Posterior vena cava (tissue), 2 donors: ENCODE results near the gene ZXDA. TPM values are rescaled to one million over a fixed set of nuclear protein-coding genes. Genes with fewer than 3 reads are reported as not detected.
"Not testable (repeated sequence)": the region's sequence is repeated elsewhere in the genome, so short reads cannot be mapped to it uniquely, and the experiment has no call there.

Experiments
- DNase-seq: peaks from one replicate; pipeline ENCODE4 v3.0.0-alpha.2; 2020; ENCODE audit warnings: low spot score
- intact Hi-C, 2 donors: fragments of 100-400 bp; cut with DNase I; formaldehyde crosslinking; loops; one replicate each; pipeline versions ENCODE4 v1.14.1 to v1.14.2; 2022 to 2023
- long read RNA-seq, 2 donors: library from polyadenylated mRNA; unstranded; transcript quantifications; one replicate each; pipeline ENCODE4 v2.0.0, GENCODE V29; 2020 to 2021
- total RNA-seq, 2 donors: library from RNA; stranded (reverse); fragmentation: NEBNext Ultra II Directional; extraction: Animal tissue kit (Norgen Biotek cat#: 25700); gene quantifications; one replicate each; pipeline ENCODE4 v1.2.1, GENCODE V29; 2021
- donor health status: DM: yes; HTN: yes; CAD: no.
- donor health status: DM: yes; HTN: yes; CAD: no.

Gene ZXDA
- 1 to 10 TPM; 5.0 to 5.7 TPM for total RNA-seq
- long read RNA-seq, donor 1, full-length matches to known transcripts, result 1 of 2 reads
- long read RNA-seq, donor 1, partial matches to known transcripts, result 0 of 2 reads
- long read RNA-seq, donor 1, other reads (novel, unspliced or antisense), result 1 of 2 reads
- long read RNA-seq, donor 2, result 0 reads

- not testable (repeated sequence) for DNase-seq
- intact Hi-C loops, result loop anchor here in 1 of 2 donors (10.0 kb wide), 1 partner anchor 86 kb away; no protein-coding TSS in a partner anchor
These were observed at the start of gene ZXDA for GRCh38 chrX:57910287-57910912. ZXDA (minus strand) TSS chrX:57910458; CDS start chrX:57910420, 38 bp downstream.

- intact Hi-C loops, result no loop called here
- DNase-seq, result no peak
These were observed 42.0 kb upstream of the ZXDA start for GRCh38 chrX:57952320-57952678.

GRCh38 chrX:57951666-57952319 lies 41.5 kb upstream of the ZXDA start:
- peak; percentile 80 for DNase-seq
- intact Hi-C loops, result no loop called here

- DNase-seq, result no peak
These were observed 23.1 kb upstream of the ZXDA start for GRCh38 chrX:57933321-57933720.

GRCh38 chrX:57932266-57932665 lies 22.0 kb upstream of the ZXDA start:
- intact Hi-C loops, result no loop called here
- DNase-seq, result no peak

More at GRCh38 chrX:57933321-57933720, 23.1 kb upstream of the ZXDA start:
- intact Hi-C loops, result no loop called here

- DNase-seq, result no peak
- intact Hi-C loops, result no loop called here
These were observed 19.8 kb upstream of the ZXDA start for GRCh38 chrX:57930051-57930450.

- no peak for DNase-seq
- intact Hi-C loops, result no loop called here
These were observed 19.1 kb upstream of the ZXDA start for GRCh38 chrX:57929373-57929772.

GRCh38 chrX:57925806-57926205 lies 15.5 kb upstream of the ZXDA start:
- intact Hi-C loops, result no loop called here
- DNase-seq, result no peak

- intact Hi-C loops, result loop anchor here in 1 of 2 donors (10.0 kb wide), 1 partner anchor 94 kb away; no protein-coding TSS in a partner anchor
These were observed 8.6 kb upstream of the ZXDA start for GRCh38 chrX:57918750-57919436.

GRCh38 chrX:57915680-57916079 lies 5.4 kb upstream of the ZXDA start:
- DNase-seq, result no peak
- intact Hi-C loops, result loop anchor here in 1 of 2 donors (10.0 kb wide), 1 partner anchor 91 kb away; no protein-coding TSS in a partner anchor

More at GRCh38 chrX:57918750-57919436, 8.6 kb upstream of the ZXDA start:
- no peak for DNase-seq

GRCh38 chrX:57909595-57910286 lies 517 bp downstream of the ZXDA start:
- intact Hi-C loops, result loop anchor here in 1 of 2 donors (10.0 kb wide), 2 partner anchors 85 to 315 kb away; partner anchors contain the start of gene ZXDB
- peak; percentile 79 for DNase-seq

GRCh38 chrX:57908972-57909594 lies 1.2 kb downstream of the ZXDA start:
- intact Hi-C loops, result loop anchor here in 1 of 2 donors (10.0 kb wide), 1 partner anchor 314 kb away; the partner anchor contains the start of gene ZXDB
- DNase-seq, result not testable (repeated sequence)

- intact Hi-C loops, result loop anchor here in 1 of 2 donors (10.0 kb wide), 1 partner anchor 312 kb away; the partner anchor contains the start of gene ZXDB
- no peak for DNase-seq
These were observed 3.5 kb downstream of the ZXDA start for GRCh38 chrX:57906790-57907189.

GRCh38 chrX:57905141-57905540 lies 5.1 kb downstream of the ZXDA start:
- intact Hi-C loops, result loop anchor here in 1 of 2 donors (10.0 kb wide), 1 partner anchor 310 kb away; the partner anchor contains the start of gene ZXDB
- DNase-seq, result no peak

GRCh38 chrX:57904176-57904880 lies 5.9 kb downstream of the ZXDA start:
- intact Hi-C loops, result loop anchor here in 1 of 2 donors (10.0 kb wide), 1 partner anchor 310 kb away; the partner anchor contains the start of gene ZXDB
- DNase-seq, result no peak

- intact Hi-C loops, result loop anchor here in 1 of 2 donors (10.0 kb wide), 1 partner anchor 308 kb away; the partner anchor contains the start of gene ZXDB
- DNase-seq, result no peak
These were observed 7.6 kb downstream of the ZXDA start for GRCh38 chrX:57902633-57903032.

GRCh38 chrX:57901466-57901865 lies 8.8 kb downstream of the ZXDA start:
- intact Hi-C loops, result loop anchor here in 1 of 2 donors (10.0 kb wide), 1 partner anchor 307 kb away; the partner anchor contains the start of gene ZXDB
- DNase-seq, result no peak
